ENCODE data around the gene CTNND2.
"Not testable (repeated sequence)": the region's sequence is repeated elsewhere in the genome, so short reads cannot be mapped to it uniquely, and the experiment has no call there.

The CTNND2 gene

DNA sequence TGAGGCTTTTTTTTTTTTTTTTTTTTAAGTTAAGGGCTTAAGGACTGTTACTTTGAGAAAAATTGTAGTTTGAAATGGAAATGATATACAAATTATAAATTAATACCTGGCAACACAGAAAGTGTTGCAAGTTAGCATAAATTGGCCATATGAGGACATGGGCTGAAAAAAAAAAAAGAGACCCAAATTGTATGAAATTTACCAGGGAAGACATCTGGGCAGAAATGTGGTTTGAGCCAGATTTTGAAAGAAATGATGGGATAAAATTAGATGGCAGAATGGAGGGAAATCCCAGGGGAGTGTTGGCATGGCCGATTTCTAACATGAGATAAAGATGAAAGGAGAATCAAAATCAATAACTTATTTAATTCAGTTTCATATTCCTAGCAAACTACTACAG is 472.1 kb downstream of the CTNND2 start:
- FAIRE-seq, result no peak

DNA sequence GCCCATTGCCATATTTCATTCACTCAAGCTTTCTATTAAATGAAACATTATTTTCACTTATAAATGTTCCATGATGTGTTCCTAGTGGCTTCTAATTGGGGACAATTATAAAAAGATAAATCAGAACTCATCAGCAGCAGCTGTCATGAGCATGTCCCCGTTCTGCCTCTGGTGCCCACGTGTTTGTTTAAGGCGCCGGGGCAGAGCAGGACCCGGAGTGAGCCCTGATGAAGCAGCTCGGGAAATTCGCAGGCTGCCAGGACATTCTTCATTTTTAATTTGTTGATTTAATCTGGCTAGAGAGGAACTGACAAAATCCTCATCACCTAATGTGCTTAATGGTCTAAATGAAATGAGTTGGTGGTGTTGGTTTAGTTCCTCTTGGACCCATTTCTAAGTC is 475.0 kb downstream of the CTNND2 start:
- no peak for FAIRE-seq

DNA sequence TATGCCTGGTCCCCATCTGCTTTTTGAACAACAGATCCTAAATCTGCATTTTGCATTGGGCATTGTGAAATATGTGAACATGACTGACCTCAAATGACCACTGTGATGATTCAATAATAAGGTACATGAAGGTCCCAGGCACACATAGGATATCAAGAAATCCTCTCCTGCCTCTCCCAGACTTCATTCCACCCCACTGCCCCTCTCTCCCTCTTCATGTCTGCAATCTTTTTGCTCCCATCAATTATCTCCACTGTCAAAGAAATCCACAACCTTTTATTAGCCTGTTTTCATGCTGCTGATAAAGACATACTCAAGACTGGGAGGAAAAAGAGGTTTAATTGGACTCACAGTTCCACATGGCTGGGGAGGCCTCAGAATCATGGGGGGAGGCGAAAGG is 476.7 kb downstream of the CTNND2 start:
- FAIRE-seq, result no peak

DNA sequence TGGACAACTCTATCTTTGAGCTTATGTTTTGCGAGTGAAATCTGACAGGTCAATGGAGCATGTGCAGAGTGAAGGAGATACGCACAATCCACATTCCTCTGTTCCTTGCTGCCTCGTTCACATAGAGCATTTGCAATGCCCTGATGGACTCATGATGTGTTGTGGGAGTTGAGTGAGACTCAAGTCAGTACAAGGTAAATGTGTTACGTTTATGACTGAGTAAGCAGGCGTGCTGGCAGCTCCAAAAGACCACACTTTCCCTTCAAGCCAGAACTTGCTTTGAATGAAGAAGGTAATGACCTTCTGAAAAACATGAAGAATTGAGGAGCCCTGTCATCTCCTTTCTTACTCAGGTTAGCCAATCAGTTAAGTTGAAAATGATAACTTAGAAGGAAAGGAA is 477.8 kb downstream of the CTNND2 start:
- FAIRE-seq, result no peak

DNA sequence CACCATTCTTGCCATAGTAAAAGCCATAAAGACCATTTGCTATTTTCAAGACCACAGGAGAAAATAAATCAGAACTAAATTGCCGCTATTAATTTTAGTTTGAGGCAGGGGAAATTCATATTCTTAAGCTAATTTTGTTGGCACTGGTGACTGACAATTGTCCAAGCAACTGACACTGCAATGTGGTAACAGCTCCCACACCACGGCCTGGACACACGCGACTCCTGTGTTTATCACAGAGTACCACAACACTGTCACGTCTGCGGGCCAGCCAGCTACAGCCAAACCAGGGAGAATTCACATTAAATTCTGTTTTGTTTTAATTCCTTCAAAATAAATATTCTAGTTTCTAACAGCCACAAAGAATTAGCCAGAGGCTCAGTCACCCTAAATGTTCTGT is 481.9 kb downstream of the CTNND2 start:
- FAIRE-seq, result no peak

DNA sequence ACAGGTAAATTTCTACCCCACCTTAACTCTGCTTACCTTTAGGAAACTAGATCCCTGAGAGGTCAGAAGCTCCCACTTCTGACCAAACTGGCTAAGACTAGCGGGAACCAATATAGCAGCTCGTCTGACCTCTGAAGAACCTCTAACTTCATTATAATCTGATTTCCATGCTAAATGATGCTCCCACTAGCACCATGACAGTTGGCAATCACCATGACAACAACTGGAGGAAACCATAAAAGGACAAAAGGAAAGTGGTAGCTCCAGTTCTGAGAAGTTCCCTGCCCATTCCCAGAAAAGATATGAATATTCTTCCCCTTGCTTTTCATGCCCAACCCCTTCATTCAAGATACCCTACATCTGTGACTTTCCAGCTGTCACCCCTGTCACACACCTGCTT is 483.3 kb downstream of the CTNND2 start:
- FAIRE-seq, result no peak

DNA sequence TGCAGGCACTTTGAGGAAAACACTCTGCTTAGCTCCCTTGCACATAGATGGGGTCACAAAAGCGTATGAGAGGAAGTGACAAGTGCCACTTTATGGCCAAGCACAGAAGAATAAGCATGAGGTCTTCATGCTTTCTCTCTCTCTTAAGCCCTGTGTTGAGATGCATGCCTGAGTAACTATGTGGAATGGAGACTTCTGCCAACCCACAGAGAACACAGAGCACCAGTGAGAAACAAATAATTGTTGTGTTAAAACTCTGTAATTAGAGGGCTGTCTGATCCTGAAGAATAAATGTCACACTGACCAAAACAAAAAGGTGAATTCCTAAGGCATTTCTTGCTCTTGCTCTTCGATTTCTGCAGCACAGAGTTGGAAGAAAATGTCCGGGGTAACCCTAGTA is 488.5 kb downstream of the CTNND2 start:
- no peak for FAIRE-seq

DNA sequence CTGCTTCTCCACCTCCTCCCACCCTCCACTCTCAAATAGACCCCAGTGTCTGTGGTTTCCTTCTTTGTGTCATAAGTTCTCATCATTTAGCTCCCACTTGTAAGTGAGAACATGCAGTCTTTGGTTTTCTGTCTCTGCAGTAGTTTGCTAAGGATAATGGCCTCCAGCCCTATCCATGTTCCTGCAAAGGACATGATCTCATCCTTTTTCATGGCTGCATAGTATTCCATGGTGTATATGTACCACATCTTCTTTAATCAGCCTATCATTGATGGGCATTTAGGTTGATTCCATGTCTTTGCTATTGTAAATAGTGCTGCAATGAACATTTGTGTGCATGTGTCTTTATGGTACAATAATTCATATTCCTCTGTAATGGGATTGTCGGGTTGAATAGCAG is 489.5 kb downstream of the CTNND2 start:
- not testable (repeated sequence) for FAIRE-seq

DNA sequence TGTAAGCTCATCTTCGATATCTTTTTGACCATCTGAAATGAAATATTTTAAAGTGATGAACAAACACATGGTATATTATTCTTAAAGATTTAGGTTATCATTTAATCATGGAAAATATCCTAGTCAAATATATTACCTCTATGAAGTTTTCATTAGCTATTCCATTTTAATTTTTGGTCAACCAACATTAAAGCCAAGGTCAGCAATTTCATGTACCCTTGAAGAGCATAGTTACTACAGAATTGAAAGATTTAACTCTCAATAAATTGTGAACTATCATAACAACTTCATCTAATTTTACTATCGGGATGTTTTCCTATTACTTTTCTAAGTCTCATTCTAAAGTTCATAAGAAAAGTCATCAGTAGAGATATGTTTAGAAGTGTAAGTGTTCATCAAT is 492.6 kb downstream of the CTNND2 start:
- FAIRE-seq, result no peak

DNA sequence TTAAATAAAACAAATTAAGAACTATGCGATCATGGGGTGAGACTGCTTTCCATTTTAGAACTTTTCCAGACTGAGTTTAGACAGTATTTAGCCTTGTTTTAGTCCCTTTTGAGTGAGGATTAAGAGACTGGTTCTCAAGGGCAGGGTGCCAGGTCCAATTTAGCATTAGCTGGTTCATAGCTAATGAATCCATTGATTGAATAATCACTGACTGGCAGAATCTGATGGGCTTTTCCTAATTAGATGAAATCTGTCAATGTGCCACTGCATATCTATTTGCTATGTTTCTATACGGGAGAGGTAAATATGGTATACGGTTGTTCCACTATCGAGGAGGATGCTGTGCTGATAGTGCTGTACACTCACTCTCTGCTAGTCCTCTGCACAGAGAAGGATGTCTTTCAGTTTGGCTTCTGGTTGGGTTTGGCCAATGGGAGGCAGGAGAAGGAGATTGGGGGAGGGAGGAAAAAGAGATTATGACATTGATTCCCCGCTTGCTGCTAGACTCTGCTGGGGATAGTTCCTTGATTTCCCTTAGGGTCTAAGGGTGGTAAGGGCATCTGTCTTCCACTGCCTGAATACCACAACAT is 496.6 kb downstream of the CTNND2 start:
- no peak for FAIRE-seq

DNA sequence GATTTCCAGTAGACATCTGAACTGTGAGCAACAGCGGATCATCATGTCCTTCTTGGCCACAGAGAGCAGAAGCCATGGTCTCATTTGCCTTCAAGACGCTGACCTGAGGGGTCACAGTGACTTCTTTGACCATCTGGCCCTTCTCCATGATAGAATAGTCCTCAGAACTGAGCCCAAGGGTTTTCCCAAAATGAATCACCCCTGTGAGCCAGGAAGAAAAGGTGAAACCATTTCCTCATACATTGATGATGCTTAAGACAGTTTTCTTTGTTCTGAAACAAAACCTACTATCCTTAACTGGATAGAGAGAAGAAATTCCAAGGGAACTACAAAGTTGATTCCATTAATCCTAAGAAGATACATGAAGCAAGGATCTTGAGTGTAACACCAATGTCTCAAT is 503.9 kb downstream of the CTNND2 start:
- FAIRE-seq, result no peak

DNA sequence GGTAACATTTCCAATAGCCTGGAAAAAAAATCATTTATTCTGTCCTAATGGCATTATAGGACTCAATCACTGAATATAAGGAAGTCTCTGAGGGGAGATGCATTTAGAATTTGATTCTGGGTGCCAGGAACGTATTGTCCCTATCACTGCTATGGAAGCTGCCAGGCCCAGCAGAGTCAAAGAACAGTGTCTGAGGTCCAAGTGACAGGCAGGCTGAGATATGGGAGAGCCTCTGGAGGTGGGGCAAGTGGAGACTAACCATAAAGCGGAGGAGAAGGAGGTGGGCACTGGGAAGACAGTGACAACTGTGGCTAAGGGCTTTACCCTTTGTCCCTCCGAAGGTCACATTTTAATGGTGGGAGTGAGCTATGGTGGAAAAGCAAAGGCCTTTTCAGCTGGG is 505.5 kb downstream of the CTNND2 start:
- FAIRE-seq, result no peak

DNA sequence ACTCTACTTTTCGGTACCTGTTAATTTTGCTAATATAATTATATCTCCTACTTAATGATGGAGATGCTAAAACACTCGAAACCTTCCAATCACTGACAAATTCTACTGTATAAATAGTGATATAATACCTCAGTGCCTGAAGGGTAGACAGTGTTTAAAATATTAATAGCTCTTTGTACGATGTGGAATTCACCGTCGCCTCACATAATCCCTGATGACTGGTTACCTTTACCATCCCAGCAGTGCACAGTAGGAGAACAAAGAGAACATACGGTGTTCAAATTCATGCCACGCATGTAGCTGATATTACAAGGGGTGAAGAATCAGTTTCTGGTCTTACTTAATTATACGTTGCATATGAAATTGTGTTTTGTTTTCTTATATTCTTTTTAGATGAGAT is 506.7 kb downstream of the CTNND2 start:
- FAIRE-seq, result no peak

DNA sequence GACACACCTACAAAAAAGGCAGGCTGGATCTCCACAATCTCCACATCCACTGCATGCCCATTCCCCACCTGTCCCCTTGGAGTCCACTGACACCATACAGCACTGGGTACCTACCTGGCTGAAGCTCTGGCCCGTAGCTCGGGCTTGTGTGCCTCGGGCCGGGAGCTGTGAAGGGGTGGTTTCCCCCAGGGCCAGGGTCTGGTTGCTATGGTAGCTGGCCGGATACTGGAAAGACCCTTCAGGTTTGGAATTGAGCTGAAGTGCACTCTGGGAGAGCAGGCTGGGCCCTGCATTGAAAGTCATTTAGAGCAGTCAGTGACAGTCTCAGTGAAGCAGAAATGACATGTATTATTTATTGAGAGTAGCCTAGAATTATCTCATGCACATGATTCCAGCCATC is 507.3 kb downstream of the CTNND2 start:
- FAIRE-seq, result no peak

DNA sequence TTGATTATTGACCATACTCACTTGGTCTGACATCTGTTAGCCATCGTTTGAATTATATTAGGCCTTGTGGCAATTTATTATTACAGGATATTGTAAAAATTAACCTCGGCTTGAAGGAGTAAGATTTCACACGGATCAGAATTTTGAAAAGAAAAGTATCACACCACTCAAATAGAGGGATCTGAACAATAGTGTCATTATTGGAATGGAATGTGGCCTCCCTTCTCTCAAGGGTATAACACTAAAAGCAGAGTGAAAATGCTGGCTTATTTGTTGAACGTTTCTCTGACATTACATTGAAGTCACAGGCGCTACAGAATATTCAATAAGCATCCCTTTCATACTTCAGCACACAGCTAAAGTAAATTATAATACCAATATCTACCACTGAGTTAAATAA is 509.3 kb downstream of the CTNND2 start:
- no peak for FAIRE-seq

DNA sequence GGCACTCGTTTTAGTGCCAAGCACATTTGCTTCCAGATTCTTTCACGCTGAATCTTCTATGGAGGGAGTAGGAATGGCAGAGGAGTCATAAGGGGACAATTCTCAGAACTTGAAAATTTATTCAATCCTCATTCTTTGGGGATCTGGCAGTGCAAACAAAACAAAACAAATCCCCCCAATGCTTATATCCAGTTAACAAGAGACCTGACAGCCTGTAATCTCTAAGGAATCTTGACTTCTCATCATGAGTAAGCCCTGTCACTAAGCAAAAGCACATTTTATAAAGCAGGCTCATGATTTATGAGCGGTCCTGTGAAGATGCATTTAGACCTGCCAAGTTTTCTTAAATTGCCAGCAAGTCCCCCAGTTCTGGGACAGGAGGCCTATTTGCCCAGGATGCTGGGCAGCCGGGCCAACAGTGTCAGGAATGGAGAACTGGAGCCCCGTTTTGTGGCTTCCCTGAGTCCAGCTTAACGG is 513.9 kb downstream of the CTNND2 start:
- no peak for FAIRE-seq

DNA sequence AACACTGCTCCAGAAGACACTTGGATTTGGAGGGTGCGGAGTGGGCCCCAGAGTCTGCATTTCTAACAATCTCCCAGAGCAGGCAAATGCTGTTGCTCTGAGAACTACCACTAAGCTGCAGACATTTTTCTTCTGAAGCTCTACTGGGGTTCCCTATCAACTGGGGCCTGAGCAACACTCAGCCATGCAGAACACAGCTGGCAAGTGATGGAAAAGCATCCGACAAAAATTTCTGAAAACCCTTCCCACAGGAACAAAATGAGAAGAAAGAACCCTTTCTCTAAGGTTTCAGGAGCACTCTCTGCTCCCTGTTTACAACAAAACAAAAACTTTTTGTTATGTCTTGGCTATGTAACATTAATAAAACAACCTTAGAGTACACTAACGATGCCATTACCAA is 516.9 kb downstream of the CTNND2 start:
- no peak for FAIRE-seq

DNA sequence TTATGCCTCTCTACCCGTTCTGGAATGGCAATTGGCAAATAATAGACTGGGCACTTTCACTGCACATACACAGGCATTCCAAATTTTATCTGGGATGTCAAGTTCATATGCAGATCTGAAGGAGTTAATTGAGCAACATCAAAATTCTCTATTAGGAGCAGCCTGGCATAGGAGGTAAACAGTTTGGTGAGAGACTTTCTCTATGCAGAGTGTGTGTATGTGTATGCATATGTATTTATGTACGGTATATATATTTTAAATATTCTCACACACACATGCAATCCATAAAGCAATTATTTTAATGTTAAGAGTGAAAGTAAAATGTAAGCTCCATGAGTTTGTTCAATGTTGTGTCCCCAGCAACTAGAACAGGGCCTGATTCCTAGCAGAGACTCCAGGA is 517.8 kb downstream of the CTNND2 start:
- FAIRE-seq, result no peak

DNA sequence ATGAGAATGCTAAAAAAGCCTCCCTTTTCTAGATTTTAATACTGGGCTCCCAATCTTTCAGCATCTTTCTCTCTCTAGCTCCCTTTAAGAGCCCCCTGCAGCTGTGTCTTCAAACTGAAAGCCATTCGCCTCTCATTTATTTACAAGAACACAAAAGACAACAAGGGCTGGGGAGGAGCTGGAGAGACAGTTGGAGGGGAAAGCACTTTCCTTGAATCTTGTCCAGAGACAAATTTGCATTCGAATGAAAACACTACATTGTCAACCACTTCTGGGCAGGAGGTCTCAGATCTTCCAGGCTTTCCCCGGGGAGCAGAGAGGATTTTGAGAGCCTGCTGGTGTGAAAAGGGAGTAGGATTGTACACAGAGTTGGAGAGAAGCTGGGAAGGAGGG is 518.3 kb downstream of the CTNND2 start:
- FAIRE-seq, result no peak

DNA sequence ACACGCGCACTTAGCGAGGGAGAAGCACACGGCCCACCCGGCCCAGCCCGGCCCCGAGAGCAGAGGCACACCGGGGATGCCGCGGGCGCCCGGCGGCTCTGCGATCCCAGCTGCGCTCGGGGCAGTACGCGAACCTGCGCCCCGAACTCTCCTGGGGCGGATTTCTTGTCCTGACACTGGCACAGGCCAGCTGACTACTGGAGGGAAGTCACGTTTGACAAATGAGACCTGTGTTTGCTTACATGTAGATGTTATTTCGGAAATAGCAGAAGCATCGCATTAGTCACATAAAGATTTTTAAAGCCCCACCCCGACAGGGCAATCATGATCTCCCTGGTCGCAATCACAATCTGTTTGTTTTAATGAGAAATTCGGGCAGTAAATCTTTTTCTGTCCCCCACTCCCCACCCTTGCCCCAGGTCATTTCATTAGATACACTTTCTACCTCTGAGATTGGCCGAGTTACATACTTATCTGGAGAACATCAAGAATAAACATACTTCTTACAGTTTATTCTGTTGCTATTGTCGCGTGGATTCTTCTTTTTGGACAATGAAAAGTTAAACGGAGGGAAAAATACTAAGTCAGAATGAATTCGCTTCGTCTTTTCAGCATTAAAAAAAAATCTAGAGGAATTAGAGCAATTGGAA is 518.9 kb downstream of the CTNND2 start:
- FAIRE-seq, result no peak

DNA sequence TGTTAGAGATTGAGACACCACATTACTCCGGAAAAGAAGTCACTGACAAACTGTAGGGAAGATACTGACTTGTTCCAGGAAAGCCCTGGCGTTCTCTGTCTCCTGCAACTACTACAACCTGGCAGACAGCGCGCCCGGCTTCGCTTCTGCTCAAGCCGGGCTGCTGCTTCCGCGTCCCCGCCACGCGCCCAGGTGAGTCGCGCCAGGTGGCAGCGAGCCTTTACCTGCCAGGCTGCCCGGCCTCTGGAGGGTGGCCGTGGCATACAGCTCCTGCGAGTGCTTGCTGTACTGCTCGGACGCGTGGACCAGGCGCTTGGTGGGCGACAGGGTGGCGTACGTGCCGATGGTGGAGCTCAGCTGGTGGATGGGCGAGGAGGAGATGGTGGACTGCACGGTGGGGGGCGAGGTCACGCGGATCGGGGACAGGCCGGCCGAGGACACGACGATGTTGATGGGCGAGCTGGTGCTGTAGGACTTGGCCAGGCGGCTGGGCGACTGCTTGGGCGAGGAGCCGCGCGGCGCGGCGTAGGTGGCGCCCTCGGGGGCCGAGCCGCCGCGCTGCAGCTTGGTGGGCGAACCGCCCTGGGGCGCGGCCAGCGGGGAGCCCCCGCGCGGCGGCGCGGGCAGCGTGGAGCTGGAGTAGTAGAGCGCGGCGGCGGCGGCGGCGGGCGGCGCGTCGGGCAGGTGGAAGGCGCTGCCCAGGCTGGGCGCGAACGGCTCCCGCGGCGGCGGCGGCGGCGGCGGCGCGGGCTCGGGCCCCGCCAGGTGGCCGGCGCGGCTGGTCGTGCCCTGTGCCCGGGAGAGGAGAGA is 519.6 kb downstream of the CTNND2 start:
- no peak for FAIRE-seq

DNA sequence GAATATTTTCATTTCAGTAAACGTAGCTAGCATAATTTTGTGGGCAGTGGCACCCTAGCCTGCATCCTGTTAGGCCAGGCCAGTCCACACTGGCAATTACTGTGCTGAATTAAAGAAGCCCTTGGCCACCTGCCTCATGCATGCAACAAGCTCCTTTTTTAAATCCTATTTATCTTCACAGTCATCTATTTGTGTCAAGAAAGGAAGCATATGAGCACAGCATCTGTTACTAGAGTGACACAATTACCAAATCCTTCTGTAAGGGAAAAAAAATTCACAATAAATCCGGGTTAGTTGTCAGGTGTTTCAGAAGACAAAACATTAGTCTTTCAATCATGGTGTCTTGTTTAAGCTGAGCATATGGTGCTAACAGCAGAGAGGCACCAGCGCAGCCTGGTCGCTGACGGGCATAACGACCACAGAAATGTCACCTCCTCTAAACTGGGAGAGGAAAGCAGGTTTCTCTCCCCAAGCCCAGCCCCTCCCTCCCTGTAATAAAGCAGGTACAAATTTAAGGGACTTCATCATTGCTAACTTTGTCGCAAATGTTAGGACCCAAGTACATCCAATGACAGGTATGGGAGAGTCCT is 520.6 kb downstream of the CTNND2 start:
- FAIRE-seq, result no peak

DNA sequence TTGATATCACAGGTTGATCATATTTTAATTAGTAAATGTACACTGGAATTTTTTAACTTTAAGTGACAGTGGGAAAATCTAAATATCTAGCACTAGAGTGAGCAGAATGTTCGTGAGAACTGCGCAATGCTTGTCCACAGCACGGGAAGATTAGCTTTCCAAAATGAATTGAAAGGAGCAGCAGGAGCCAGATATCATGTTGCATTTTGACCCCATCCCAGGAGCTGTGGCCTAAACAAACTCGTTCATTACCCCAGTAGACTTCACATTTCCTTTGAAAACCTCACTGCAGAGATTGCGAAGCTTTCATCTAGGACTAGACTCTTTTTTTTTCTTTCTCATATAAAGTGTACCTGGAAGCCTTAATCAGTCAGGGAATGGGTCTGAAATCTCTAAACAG is 525.8 kb downstream of the CTNND2 start:
- FAIRE-seq, result no peak

DNA sequence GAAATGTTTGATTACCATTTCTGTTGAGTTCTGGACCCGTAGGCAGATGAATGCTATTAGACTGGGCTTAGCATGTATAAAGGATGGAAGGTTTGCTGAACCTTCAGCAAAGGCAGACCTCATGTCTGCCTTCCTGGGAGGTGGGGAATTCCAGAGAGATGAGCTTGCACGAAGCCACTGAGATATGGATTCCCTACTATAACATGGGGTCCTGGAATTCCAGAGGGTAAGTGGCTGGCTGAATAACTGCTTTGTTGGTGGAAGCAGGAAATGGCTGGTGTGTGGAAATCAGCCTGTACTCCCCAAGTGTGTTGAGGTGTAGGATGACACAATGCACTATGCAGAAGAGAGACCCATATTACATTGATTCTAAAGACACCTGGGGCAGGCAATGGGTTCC is 526.4 kb downstream of the CTNND2 start:
- no peak for FAIRE-seq

Measured in endometrium (tissue), 2 donors.